Measurements from ENCODE around the gene PLA2G3.

GRCh38 chr22:31094021-31094551 lies 46.2 kb downstream of the PLA2G3 start:
- no peak for TF ChIP-seq EZH2 (IDR thresholded peaks at IDR 0.05; ENCODE audit: low read length)
- TF ChIP-seq CTCF (optimal IDR thresholded peaks at IDR 0.05 in 1 of 3, IDR thresholded peaks at IDR 0.05 in 1 of 3, conservative IDR thresholded peaks at IDR 0.05 in 1 of 3; ENCODE audit: extremely low read depth in 1 of 3, insufficient read depth in 2 of 3, low read length in 3 of 3) = no peak
